Activated gamma-delta T cell treated with anti-CD3 and anti-CD28 coated beads, Interleukin-2, amount 50 U/mL, for 16 hours (primary cell): Measurements from ENCODE around the gene TUBGCP5.

Experiments used
- DNase-seq: peaks from one replicate; pipeline ENCODE4 v3.0.0-alpha.2; 2020; ENCODE audit warnings: low read depth

Gene TUBGCP5

DNA sequence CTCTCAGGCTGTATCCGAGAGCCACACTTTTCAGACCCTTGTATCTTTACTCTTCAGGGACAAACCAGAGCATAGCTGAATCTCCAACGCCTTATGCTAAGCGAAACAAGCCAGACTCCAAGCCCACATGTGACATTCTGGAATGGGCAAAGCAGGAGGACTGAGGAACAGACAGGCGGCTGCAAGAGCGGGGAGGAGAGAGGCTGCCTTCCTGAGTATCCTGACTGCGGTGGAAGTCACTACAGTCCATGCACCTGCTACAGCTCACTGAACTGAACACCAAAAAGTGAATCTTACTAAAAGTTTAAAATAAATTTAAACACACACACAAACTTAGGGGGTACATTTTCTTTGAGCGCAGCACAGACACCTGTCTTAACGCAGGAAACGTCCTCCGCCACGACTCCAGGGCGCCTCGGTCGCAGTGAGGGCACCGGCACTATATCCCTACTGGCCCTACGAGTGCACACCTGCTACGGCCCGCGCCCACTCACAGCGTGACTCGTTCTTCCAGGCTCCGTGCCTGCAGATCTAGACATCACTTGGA, 60.6 kb downstream of the TUBGCP5 start:
- DNase-seq: no peak

DNA sequence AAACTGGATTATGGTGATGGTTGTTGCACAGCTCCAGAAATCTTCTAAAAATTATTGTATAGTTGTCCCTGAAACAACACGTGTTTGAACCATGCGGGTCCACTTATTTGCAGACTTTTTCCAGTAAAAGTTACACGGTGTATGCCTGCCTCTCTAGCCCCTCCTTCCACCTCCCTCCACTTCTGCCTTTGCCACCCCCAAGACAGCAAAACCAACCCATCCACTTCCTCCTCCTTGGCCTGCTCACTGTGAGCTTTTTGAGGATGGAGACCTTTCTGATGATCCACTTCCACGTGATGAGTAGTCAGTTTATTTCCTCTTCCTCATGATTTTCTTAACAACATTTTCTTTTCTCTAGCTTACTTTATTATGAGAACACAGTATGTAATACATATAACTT, 64.6 kb downstream of the TUBGCP5 start:
- DNase-seq: no peak

DNA sequence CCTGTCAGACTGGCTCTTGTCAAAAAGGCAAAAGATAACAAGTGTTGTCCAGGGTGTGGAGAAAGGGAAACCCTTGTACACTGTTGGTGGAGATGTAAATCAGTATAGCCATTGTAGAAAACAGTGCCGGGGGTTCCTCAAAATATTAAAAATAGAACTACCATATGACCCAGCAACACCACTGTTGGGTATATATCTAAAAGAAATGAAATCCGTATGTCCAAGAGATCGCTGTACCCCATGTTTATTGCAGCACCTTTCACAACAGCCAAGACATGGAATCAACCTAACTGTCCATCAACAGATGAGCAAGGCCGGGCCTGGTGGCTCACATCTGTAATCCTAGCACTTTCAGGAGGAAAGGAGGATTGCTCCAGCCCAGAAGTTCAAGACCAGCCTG, 65.4 kb downstream of the TUBGCP5 start:
- no peak for DNase-seq

DNA sequence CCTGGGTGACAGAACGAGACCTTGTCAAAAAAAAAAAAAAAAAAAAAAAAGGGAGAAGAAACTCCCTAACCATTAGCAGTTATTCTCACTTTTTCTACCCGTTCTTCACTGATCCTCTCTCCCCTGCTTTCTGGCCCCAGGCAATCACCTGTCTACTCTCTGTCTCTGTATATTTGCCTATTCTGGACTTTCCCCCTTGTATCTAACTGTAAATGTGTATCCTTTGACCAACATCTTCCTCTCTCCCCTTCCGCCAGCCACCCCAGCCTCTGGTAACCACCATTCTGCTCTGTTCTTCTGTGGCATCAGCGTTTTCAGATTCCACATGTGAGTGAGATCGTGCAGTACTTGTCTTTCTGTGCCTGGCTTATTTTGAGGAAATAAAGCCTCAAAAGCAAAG, 66.1 kb downstream of the TUBGCP5 start:
- no peak for DNase-seq

DNA sequence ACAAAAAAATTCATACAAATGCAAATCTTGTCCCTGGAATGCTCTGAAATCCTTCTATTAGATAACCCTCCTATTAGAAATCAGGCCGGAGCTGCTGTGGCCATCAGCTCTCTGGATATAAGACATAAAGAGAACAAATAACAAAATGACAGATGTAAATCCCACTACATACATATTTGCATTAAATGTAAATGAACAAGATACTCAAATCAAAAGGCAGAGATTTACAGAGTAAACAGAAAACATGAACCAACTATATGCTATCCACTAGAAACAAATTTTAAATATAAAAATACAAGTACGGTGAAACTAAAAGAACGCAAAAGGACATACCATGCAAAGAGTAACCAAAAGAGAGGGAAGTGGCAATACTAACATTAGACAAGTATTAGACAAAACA, 69.9 kb downstream of the TUBGCP5 start:
- no peak for DNase-seq

DNA sequence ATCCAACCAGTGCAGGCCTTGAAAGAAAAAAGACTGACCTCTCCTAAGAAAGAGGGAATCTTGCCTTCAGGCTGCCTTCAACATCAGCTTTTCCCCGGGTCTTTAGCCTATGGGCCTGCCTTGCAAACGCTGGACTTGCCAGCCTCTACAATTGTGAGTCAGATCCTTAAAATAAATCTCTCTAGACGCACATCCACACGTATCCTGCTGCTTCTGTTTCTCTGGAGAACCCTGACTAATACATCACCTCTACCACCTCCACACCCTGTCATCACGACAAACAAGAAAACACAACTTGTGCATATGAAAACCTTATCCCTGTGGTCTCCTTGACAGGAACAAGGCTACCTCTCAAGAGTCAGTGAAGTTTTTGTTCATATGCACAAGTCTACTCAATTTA, 71.0 kb downstream of the TUBGCP5 start:
- no peak for DNase-seq

DNA sequence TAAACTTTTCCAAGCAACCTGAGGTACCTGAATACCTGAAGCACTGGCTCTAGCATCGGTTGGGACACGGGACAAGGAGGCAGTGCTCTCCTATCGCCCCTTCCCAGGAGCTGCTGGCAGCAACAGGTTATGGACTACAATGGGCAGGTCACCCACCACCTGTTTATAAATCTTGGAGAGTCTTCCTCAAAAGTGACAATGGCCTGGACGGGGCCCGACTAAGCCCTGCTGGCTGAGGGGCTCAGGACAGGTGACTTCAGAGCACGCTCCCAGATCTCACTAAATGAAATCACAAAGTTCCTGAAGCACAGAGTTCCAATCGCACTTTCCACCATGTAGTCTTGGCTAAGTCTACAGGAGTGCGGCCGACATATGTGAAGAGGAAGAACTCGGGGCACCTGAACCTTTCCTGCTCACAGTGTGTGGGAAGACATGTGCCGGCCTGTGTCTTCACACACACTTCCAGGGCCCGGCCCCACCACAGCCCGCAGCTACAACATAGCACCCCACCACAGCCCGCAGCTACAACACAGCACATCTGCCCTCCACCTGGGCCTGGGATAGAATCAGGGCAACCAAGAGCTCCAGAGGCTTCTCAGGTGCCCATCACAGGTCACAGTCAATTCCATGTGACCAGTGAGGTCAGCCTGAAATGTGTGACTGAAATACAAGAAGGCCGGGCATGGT, 72.1 kb downstream of the TUBGCP5 start:
- DNase-seq: no peak

DNA sequence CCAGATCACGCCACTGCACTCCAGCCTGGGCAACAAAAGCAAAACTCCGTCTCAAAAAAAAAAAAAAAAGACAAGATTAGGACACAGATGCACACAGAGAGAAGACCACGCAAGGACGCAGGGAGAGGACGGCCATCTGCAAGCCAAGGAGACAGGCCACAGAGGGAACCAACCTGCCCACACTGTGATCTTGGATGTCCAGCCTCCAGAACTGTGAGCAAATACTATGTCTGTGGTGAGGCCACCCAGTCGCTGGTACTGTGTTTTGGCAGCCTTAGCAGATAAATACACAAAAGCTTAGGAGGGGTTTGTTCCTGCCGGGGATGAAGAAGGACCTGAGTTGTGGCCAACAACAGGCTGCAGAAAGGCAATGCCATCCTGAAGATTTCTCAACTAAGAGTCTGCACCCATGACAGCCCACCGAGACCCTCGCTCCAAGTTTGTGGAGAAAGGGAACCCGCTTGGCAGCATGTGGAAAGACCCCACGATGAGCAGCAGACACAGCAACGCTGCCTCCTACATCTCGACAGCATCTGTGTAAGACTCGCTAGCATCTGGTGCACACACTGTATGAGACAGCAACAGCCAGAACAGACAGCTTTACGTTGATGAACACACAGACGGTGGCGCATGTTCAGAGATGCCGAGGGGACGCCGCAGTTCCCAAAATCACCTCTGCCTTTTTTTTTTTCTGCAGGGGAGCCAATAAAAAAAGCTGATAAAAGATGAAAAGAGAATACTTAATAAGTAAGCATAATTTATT, 72.9 kb downstream of the TUBGCP5 start:
- no peak for DNase-seq

DNA sequence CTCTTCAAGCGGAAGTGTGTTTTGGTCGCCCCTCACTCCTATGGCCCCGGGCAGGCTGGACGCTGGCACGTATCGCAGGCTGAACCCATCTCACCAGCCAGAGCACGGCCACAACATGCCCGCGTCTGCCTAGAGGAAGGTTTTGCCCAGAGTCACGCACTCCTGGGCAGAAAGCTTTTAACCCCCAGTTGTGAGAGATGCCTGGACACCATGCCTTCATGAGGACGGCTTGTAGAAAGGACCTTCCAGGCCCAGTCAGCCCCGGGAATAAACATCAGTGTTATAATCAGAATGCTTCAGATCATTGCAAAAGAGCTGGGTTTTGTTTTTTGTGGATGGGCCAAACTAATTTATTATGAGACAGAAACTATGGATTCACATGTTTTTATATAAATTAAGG, 75.7 kb downstream of the TUBGCP5 start:
- no peak for DNase-seq

DNA sequence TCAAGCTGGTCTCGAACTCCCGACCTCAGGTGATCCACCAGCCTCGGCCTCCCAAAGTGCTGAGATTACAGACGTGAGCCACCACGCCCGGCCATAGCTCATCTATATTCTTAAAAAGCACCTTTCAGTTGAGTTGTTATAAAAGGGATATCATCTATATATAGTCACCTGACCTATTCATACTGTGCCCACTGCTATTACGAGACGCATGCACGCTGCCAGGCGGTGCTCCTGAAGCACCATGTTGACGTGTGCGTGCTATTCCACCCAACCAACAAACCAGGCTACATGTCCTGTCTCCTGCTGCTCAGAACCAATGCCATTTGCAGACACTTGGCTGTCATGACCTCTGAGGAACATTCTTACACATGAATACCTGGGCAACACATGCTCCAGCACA, 76.8 kb downstream of the TUBGCP5 start:
- DNase-seq: no peak

DNA sequence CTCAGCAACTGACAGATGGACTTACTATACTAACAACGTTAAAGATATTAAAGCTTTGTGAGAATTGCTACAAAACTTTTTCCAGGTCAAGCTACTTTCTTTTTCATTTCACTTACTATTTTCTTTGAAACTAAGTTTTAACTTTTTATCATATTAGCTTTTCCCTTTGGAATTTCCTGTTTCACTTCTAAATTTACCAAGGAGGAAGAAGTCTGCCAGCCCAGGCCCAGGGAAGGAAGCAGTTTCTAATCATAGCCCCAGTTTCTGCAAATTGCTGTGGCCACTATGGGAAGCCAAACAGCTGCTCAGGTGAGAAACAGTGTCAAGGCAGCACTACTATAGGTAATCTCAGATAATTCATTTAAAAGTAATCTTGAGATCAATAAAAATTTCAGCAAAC, 77.6 kb downstream of the TUBGCP5 start:
- DNase-seq: no peak

DNA sequence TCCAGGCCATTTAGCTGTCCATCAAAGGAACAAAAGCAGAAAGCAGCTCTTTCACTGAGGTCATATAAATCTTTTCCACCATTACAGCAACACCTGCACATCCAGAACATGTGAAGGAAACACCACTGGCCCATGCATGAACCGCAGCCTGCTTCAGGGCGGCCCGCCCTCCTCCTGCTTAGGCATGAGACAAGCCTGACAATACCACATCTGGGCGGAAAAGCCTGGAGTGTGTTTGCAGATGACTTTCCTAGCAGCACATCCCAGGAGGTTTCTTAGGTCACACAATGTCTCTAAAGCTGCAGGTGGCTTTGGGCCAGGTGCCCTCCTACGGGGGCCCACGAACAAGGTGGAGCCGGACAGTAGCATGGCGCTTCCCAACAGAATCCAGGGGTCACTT, 78.8 kb downstream of the TUBGCP5 start:
- DNase-seq: no peak

DNA sequence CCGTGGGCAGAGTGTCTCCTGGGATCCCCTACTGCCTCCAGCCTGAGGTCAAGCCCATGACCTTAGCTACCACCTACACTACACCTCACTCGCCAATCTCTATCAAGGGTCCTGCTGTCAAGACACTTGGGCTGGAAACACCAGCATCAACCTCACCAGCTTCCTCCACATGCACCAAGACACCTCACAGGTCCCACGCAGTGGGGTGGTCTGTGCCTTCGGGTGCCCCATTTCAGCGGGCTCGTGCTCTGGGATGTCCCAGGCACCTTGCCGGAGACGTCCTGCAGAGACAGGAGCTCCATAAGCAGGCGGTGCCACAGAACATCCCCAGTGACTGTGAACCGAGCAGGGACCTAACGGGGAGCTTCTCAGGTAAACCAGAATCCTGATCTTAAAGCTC, 79.2 kb downstream of the TUBGCP5 start:
- DNase-seq: no peak

DNA sequence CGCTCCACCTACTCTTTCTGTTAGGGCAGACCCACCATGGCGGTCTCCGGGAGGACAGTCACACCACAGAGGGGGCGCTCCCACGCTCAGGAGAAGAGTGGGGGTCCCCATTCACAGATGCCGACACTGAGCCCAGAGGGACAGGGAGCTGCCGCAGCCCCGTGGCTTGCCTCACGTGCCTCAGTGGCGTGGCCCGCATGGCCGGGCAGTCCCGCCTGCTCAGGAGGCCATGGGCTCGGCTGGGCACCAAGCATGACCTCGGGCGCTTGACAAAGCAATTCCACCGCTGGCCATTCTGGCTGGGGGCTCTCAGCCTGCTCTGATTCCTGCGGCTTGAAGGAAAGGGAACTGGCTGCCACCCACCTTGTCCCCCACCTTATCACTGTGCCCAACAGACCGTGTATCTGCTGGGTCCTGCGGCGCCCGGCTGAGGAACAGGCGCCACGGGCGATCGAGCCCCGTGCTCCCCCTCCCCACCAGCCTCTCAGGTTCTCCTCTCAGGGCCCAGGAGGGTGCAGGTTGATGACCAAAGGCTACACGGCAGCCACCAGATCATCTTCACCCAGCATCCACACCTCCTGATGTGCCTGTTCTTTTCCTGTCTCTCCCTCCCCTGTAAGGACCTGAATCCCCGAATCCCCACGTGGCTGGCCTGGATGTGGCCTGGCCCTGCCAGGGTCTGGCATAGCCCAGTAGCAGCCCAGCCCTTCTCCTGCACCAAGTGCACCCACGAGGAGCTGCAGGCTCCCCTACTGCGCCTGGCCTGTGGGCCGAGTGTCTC, 79.9 kb downstream of the TUBGCP5 start:
- no peak for DNase-seq

DNA sequence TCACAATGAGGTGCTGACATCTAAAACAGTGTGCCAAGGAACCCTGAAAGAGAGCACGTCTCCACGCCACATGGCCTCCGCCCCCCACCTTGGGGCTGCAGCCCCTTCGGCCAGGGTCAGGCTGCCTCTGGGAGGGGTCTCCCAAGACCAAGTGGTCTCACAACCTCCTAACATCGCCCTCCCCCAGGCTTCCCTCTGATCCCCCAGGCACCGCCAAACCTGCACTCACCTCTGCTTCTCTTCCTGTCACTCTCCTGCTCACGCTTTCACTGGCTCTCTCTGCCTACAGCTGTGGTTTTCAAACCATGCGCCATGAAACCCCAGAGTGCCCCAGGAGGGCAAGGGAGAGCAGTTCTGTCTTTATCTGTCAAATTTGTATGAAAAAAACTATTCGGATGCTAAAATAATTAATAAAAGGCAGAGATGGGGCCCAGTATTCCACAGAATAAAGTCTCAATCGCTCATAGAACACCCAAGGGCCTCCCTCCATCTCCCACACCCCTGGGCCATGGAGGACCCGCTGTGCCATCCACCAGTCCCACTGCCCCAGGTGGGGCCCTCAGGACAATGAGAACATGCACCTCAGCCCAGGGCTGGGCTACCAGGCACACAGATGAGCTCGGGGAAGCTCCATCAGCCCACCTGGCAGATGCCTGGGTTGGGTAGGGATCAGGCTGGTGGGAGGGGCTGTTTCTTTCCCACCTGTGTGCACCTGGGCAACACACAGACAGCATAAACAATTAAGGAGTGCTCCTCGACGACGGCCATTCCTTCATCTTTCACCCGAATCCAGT, 80.7 kb downstream of the TUBGCP5 start:
- DNase-seq: no peak

DNA sequence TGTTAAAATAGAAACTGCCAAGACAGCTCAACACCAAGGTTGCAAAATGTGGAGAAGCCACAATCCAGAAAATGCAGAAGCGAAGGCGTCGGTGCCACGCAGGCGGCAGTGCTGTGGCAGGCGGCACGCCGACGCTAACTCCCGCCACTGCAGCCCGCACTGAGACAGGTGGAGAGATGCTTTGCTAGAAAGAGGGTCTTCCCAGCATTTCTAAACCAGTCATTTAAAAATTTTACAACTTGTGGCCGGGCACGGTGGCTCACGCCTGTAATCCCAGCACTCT, 82.5 kb downstream of the TUBGCP5 start:
- DNase-seq: no peak

DNA sequence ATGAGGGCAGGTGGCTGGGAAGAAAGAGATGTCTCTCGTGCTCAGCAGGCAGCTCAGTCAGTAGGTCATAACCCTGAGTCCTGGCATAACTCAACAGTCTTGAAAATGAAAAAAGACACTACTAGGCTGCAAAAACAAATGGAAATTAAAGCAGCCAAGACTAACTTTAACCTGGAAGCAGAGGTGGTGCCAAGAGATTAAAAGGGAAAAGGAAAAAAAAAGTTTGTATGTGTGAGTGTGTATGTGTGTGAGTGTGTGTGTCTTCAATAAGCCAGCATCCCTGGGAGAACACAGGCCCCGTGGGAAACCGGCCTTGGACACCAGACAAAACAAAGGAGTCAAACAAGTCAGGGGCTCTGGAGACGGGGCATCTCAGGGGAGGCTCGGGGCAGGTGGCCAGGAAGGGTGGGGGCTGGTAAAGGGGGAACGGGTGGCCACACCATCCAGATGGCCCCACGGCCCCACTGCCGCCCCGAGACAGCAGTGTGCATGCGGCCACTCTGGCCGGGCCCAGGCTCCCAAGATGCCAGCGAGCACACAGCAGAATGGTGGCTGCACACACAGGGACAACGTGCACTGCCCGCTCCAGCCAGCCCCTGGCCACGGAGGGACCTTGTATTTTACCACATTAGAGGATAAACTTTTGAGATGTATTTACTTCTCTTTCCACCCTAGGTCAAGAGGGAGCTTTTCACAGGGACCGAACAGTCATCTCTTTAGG, 83.0 kb downstream of the TUBGCP5 start:
- no peak for DNase-seq

DNA sequence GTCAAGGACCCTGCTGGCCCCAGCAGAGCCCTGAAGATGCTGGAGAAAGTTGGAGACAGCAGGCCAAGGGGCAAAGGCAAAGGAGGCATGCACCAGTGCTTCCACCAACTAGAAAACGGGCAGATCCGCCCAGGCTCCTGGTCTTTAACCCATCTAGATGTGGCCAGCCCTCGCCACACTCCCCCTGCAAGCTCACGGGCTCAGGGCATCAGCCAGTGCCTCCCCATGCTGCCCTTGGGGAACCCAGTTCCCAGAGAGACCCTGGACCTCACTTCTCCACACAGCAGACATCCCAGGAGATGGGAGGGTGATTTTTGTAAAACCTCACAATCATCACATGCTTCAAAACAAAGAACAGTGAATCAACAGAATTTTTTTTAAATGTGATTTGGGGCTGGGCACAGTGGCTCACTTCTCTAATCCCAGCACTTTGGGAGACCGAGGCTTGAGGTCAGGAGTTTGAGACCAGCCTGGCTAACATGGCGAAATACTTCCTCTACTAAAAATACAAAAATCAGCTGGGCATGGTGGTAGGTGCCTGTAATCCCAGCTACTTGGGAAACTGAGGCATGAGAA, 83.7 kb downstream of the TUBGCP5 start:
- DNase-seq: no peak

DNA sequence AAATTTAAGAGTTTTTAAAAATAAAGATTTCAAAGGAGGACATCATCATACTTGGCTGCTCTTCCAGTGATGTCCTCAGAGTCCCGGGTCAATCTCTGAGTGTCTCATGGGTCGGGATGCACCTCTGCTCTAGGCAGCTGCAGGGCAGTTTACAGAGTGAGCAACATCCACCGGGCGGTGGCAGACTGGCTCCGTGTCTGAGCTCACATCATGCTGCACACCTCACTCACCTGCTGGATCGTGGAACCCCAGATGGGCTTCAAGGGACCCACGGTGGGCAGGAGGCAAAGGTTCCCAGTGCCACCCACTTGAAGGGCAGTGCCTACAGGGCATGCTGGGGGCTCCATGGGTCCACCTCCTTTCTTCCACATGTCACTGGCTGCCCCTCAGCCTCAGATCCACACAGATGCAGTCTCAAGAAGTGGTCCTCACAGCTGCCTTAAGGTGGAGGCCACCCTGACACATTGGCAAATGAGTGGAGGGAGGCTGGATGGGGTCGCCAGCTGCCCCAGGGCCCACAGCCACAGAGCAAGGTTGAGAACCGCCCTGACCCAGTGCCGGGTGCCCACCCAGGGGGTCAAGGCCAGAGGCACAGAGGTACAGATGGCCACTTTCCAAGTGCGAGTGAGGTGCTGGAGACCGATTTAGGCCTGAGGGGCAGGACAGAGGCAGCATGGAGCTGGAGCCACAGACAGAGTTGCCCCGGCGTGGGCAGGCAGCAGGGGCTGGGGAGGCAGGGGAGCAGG, 84.4 kb downstream of the TUBGCP5 start:
- DNase-seq: no peak

DNA sequence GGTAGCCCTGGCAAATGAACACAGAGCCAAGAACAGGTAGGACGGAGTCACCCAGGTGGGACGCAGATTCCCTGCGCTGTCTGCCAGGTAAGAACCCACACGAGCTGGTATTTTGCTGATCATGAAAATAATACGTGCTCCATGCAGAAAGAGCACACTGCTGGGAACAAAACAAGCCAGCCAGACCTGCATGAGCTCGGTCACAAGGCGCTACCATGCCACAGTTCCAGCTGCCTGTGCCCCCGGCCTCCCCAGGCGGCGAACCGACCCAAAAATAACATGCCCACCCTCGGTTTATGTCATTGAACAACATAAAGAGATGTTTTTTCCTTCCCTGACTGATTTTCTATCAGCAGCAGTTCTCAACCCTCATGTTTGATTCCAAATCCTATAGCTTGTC, 85.0 kb downstream of the TUBGCP5 start:
- no peak for DNase-seq
